B cell (primary cell): ENCODE results near the gene ZNF655. TPM values are rescaled to one million over a fixed set of nuclear protein-coding genes. Genes with fewer than 3 reads are reported as not detected.

Source experiments
- ATAC-seq: fragments of 200-7000 bp; cut with Tn5 transposase; one replicate; pipeline ENCODE4 v1.10.0; 2021; ENCODE audit warnings: low read depth, mild to moderate bottlenecking, moderate number of reproducible peaks, moderate library complexity
- CTCF ChIA-PET: fragments of 350-600 bp; sonication (Branson Sonifier 250); formaldehyde crosslinking; loops from one replicate; lab custom pipeline; 2021; ENCODE audit warnings: antibody characterized with exemption, inconsistent platforms; lab: Charles Lee
- POLR2A ChIA-PET: fragments of 350-600 bp; sonication (Branson Sonifier 250); formaldehyde crosslinking; loops from one replicate; lab custom pipeline; 2021; ENCODE audit warnings: antibody characterized with exemption; lab: Charles Lee
- DNase-seq: peaks from one replicate; pipeline ENCODE4 v3.0.0; 2013
- H2AFZ ChIP-seq: 2 replicates; pipeline ENCODE4 v1.6.1; 2012; ENCODE audit warnings: mild to moderate bottlenecking, low read depth, low read length; ENCODE audit not compliant: insufficient read depth, poor library complexity, severe bottlenecking
- H3K27ac ChIP-seq, 2 donors: 1 replicate in 1 of 2; 2 replicates in 1 of 2; pipeline ENCODE4 v1.5.1; 2012 to 2013; ENCODE audit warnings: low read length in 2 of 2, mild to moderate bottlenecking in 2 of 2, moderate library complexity in 1 of 2
- H3K27me3 ChIP-seq, 4 experiments: fragments of 200-600 bp in 1 of 4; sonication (generic) in 1 of 4; replicated peaks in 1 of 4; 1 replicate in 2 of 4; 2 replicates in 2 of 4; pipeline versions ENCODE4 v1.6.1 to v1.7.0; 2013 to 2016; ENCODE audit warnings: low read length in 3 of 4, mild to moderate bottlenecking in 2 of 4, mixed read lengths in 1 of 4, moderate library complexity in 1 of 4; ENCODE audit not compliant: insufficient read depth in 4 of 4, control insufficient read depth in 3 of 4; ENCODE audit errors: control extremely low read depth in 1 of 4
- H3K36me3 ChIP-seq, 2 experiments: replicated peaks in 1 of 2; 1 replicate in 1 of 2; 2 replicates in 1 of 2; pipeline versions ENCODE4 v1.6.1 to v1.7.1; 2013; ENCODE audit warnings: low read length in 1 of 2; ENCODE audit not compliant: insufficient read depth in 2 of 2, control insufficient read depth in 1 of 2; ENCODE audit errors: control extremely low read depth in 1 of 2, extremely low read depth in 1 of 2
- H3K4me1 ChIP-seq, 2 donors: fragments of 200-600 bp in 1 of 2; sonication (generic) in 1 of 2; 1 replicate in 1 of 2; 2 replicates in 1 of 2; pipeline versions ENCODE4 v1.5.1 to v1.6.1; 2013 to 2017; ENCODE audit warnings: low read length in 2 of 2; ENCODE audit not compliant: control insufficient read depth in 2 of 2, insufficient read depth in 2 of 2
- H3K4me2 ChIP-seq: replicated peaks from 2 replicates; pipeline ENCODE3; 2012; ENCODE audit warnings: mild to moderate bottlenecking, low read depth, low read length; ENCODE audit not compliant: poor library complexity, severe bottlenecking
- H3K4me3 ChIP-seq, 5 experiments: fragments of 200-600 bp in 1 of 5; sonication (generic) in 1 of 5; 1 replicate in 3 of 5; 2 replicates in 2 of 5; pipeline versions ENCODE4 v1.5.1 to v1.7.0; 2011 to 2016; ENCODE audit warnings: low read length in 4 of 5, mild to moderate bottlenecking in 4 of 5, low read depth in 2 of 5, control low read depth in 1 of 5, moderate library complexity in 1 of 5; ENCODE audit not compliant: insufficient read depth in 1 of 5; ENCODE audit errors: control extremely low read depth in 1 of 5, extremely low read depth in 1 of 5
- H3K79me2 ChIP-seq: fragments of 200-600 bp; sonication (generic); one replicate; pipeline ENCODE4 v1.6.0; 2016; ENCODE audit warnings: low read length; ENCODE audit not compliant: control insufficient read depth, insufficient read depth
- H3K9ac ChIP-seq: fragments of 200-600 bp; sonication (generic); 2 replicates; pipeline ENCODE4 v1.6.1; 2017; ENCODE audit warnings: mild to moderate bottlenecking, low read length, moderate library complexity
- H3K9me3 ChIP-seq, 3 donors: one replicate each; pipeline versions ENCODE4 v1.6.1 to v1.7.1; 2013; ENCODE audit warnings: low read length in 2 of 3; ENCODE audit not compliant: control insufficient read depth in 2 of 3, insufficient read depth in 1 of 3; ENCODE audit errors: control extremely low read depth in 1 of 3
- H4K20me1 ChIP-seq: 2 replicates; pipeline ENCODE4 v1.6.0; 2012; ENCODE audit warnings: mild to moderate bottlenecking, low read length; ENCODE audit not compliant: insufficient read depth, control insufficient read depth, poor library complexity, severe bottlenecking
- H3K27ac Mint-ChIP-seq: one replicate; pipeline ENCODE4 v1.8.0; 2021; ENCODE audit warnings: mixed read lengths
- H3K27me3 Mint-ChIP-seq: one replicate; pipeline ENCODE4 v1.8.0; 2021; ENCODE audit warnings: mixed read lengths
- H3K4me1 Mint-ChIP-seq: one replicate; pipeline ENCODE4 v1.8.0; 2021; ENCODE audit warnings: mixed read lengths
- H3K4me3 Mint-ChIP-seq: one replicate; pipeline ENCODE4 v1.8.0; 2021; ENCODE audit warnings: mixed read lengths
- H3K9me3 Mint-ChIP-seq: one replicate; pipeline ENCODE4 v1.8.0; 2022; ENCODE audit warnings: mixed read lengths; ENCODE audit not compliant: insufficient read depth
- CTCF ChIP-seq: fragments of 200-600 bp; IDR thresholded peaks from one replicate; pipeline ENCODE4 v1.8.0; 2022; ENCODE audit warnings: antibody characterized with exemption, mild to moderate bottlenecking
- EZH2 ChIP-seq: IDR thresholded peaks from 2 replicates; pipeline ENCODE4 v1.6.1; 2012; ENCODE audit warnings: borderline replicate concordance, low read depth, mild to moderate bottlenecking, moderate library complexity, low read length; ENCODE audit not compliant: insufficient read depth, poor library complexity, severe bottlenecking
- WGBS: methylation state at CpG from one replicate; pipeline ENCODE4 v1.1.5; 2013; ENCODE audit warnings: missing lambda C conversion rate; ENCODE audit not compliant: insufficient coverage; 5-methylcytosine and 5-hydroxymethylcytosine counted together
- intact Hi-C: fragments of 100-400 bp; cut with micrococcal nuclease; formaldehyde crosslinking; loops from one replicate; pipeline ENCODE4 v1.10.0; 2022
- polyA plus RNA-seq: library from polyadenylated mRNA; depleted of rRNA; stranded (reverse); fragments of >200 nt; gene quantifications from 2 replicates; pipeline ENCODE4 v1.2.3, GENCODE V29; 2012
- total RNA-seq, 2 donors: library from RNA; stranded (reverse); fragments of 120-200 nt in 1 of 2; gene quantifications; 1 replicate in 1 of 2; 2 replicates in 1 of 2; pipeline versions ENCODE4 v1.2.3 to v1.2.4, GENCODE V29; 2013 to 2022

Gene ZNF655
- total and polyA plus RNA-seq, 2 donors (not counting 1 experiment from before 2014, with no cell fraction given), result 125 to 150 TPM

DNA sequence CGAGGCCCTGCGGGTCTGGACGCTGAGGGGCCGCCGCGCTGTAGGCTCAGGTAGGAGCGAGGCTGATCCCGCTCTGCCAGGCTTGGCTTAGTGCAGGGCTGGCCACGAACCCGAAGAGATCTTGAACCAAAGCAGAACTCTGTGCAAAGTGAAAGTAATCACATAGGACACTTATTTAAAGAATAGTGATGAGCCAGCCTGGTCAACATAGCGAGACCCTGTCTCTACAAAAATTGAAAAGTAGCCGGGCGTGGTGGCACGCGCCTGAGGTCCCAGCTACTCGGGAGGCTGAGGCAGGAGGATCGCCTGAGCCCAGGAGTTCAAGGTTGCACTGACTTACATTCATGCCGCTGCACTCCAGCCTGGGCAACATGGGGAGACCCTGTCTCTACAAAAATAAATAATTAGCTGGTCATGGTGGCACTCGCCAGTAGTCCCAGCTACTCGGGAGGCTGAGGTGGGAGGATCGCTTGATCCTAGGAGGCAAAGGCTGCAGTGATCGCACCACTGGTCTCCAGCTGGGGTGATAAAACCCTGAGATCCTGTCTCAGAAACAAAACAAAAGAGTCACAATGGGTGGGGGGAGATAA is 58.8 kb downstream of the ZNF655 start:
- peaks cover 38% of the 10 kb centered on the region for H3K79me2 ChIP-seq
- H3K4me3 ChIP-seq, result peak overlapping the region; percentile 86 to 99 (median 95)
- H3K27me3 ChIP-seq, result no peaks in the 10 kb centered on the region
- peak overlapping the region; percentile 95 for H3K27ac Mint-ChIP-seq
- H3K36me3 ChIP-seq, result peaks cover 2 to 35% of the 10 kb centered on the region in 2 experiments
- peak overlapping the region; percentile 98 for H3K4me3 Mint-ChIP-seq
- ChIA-PET POLR2A (interaction anchor here (2.5 kb wide), 1 partner anchor 59 kb away, joined by 6 read pairs; the partner anchor contains the start of gene ZNF655), CTCF (interaction anchor here (1.0 to 1.2 kb wide), 3 partner anchors 85 to 303 kb away, joined by 3 read pairs; no protein-coding TSS in a partner anchor)
- H3K9me3 Mint-ChIP-seq, result no peaks in the 10 kb centered on the region
- peak overlapping the region; percentile 99 for H3K9ac ChIP-seq
- no peaks in the 10 kb centered on the region for H3K9me3 ChIP-seq
- TF ChIP-seq CTCF (no peak), EZH2 (no peak)
- peaks cover 17% of the 10 kb centered on the region for H4K20me1 ChIP-seq
- H3K27ac ChIP-seq, result peak overlapping the region; percentile 73 to 90
- peaks cover 28% of the 10 kb centered on the region for H3K4me1 Mint-ChIP-seq
- DNase-seq (no peak), ATAC-seq (no peak)
- WGBS, result 27% methylated on average over 21 of the region's 22 CpGs
- H3K4me2 ChIP-seq, result peak overlapping the region; percentile 85
- peaks cover 17 to 18% of the 10 kb centered on the region in 2 donors for H3K4me1 ChIP-seq
- H2AFZ ChIP-seq, result peak overlapping the region; percentile 99
- intact Hi-C loops, result loop anchor here (2.0 to 5.0 kb wide), 2 partner anchors 290 to 302 kb away; partner anchors contain the start of genes ARPC1A and TRIM4
- no peaks in the 10 kb centered on the region for H3K27me3 Mint-ChIP-seq

- DNase-seq (no peak), ATAC-seq (no peak)
- Histone ChIP-seq H4K20me1 (peaks cover 21% of the 10 kb centered on the region), H3K4me3 (no peak overlapping the region), H3K9ac (no peak overlapping the region), H3K4me2 (no peak overlapping the region), H3K4me1 (peaks cover 17 to 18% of the 10 kb centered on the region in 2 donors), H2AFZ (no peak overlapping the region), H3K79me2 (peaks cover 48% of the 10 kb centered on the region), H3K36me3 (peaks cover 2 to 47% of the 10 kb centered on the region in 2 experiments), H3K27me3 (no peaks in the 10 kb centered on the region), H3K9me3 (no peaks in the 10 kb centered on the region), H3K27ac (no peak overlapping the region)
- Mint-ChIP-seq H3K27me3 (no peaks in the 10 kb centered on the region), H3K9me3 (no peaks in the 10 kb centered on the region), H3K4me3 (peak overlapping the region; percentile 98), H3K27ac (no peak overlapping the region), H3K4me1 (peaks cover 28% of the 10 kb centered on the region)
- 97% methylated on average over 3 of the region's 3 CpGs for WGBS
- CTCF ChIA-PET, result no interaction called here
- POLR2A ChIA-PET, result no interaction called here
- intact Hi-C loops, result loop anchor here (5.0 kb wide), 1 partner anchor 291 kb away; the partner anchor contains the start of gene ARPC1A
- no peak for TF ChIP-seq EZH2
- TF ChIP-seq CTCF, result no peak
Observed at GRCh38 chr7:99618726-99619125, 60.3 kb downstream of the ZNF655 start.
